ENCODE results near the gene FAM114A1.

Gene FAM114A1

DNA sequence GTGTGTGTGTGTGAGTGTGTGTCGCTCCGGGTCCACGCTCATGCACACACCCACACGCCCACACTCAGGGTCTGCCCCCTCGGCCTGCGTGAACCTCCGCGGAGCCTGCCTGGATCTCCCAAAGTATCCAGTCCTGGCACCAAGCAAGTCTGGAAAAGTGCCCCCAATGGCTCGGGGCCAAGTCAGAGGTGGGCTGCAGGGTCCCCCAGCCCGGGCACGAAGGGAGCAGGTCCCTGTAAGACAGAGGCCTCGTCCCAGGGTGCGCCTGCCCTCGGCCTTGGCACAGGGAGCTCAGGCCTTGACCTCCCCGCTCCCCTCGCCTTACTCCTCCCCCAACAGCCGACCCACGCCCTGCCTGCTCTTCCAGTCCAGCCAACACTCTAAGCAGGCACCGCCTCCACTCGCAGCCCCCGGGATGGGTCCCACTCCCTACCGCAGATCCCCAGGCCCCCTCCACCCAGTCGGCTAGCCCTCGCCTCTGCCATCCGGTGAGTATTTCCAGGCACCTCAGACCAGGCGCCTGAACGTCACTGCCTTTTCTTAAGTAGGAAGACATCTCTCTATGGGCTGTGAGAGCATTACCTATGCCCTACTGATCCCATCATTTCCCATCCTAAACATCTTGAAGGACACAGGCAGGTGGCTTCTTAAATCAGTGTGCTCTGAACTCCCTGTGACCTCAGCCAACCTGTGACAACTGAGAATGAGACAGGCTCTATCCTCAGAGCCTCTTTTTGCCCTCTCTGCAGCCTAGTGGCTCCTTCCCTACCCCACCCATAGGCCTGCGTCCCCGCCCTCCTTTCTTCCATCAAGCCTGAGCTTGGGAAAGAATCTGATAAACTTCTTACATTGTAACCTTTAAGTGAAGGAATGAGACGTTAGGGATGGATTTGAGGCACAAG lies 704 bp downstream of the FAM114A1 start (continued):
- TF ChIP-seq, protein P1, sequence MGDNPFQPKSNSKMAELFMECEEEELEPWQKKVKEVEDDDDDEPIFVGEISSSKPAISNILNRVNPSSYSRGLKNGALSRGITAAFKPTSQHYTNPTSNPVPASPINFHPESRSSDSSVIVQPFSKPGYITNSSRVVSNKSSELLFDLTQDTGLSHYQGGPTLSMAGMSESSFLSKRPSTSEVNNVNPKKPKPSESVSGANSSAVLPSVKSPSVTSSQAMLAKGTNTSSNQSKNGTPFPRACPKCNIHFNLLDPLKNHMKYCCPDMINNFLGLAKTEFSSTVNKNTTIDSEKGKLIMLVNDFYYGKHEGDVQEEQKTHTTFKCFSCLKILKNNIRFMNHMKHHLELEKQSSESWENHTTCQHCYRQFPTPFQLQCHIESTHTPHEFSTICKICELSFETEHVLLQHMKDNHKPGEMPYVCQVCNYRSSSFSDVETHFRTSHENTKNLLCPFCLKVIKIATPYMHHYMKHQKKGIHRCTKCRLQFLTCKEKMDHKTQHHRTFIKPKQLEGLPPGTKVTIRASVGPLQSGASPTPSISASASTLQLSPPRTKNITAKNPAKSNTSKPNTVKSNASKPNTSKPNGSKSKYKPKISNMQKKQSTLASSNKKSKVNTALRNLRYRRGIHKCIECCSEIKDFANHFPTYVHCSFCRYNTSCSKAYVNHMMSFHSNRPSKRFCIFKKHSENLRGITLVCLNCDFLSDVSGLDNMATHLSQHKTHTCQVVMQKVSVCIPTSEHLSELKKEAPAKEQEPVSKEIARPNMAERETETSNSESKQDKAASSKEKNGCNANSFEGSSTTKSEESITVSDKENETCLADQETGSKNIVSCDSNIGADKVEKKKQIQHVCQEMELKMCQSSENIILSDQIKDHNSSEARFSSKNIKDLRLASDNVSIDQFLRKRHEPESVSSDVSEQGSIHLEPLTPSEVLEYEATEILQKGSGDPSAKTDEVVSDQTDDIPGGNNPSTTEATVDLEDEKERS (tag by site-specific recombination; IDR thresholded peaks at IDR 0.05): no peak

DNA sequence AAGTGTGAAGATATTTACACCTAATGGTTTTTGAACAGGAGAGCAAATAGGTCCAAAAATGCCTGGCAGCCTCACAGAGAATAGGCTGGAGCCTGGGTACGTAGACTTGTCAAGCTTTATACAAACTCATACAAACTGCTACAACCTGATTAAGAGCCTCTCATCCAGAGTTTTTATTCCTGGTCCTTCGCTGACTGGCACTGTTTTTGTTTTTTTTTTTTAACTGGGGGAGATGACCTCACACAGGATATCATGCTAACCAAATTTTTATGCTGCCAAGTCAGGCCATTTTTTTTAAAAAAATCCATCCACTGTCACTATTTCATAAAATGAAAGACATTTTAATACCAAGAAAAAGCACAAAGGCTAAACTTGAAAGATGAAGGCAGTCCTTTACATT lies 1.9 kb downstream of the FAM114A1 start:
- Histone ChIP-seq H3K4me1 (ENCODE audit: control insufficient read depth, insufficient read depth, low read length) (peaks cover 3% of the 10 kb centered on the region; the same call in 1 of the 2 replicates), H3K27ac (ENCODE audit: extremely low read depth, low read depth, low read length) (no peak overlapping the region), H3K4me3 (ENCODE audit: low read depth, low read length) (no peak overlapping the region), H3K9me3 (ENCODE audit: control insufficient read depth, insufficient read depth, low read depth, low read length) (no peaks in the 10 kb centered on the region), H3K36me3 (ENCODE audit: control insufficient read depth in 2 of 2, insufficient read depth in 1 of 2, low read length in 2 of 2) (peaks cover 0 to 22% of the 10 kb centered on the region in 2 experiments; a peak in 1 of 3 replicates)
- TF ChIP-seq ZNF670 (tag by site-specific recombination; IDR thresholded peaks at IDR 0.05; ENCODE audit: low read depth) (no peak), ZNF776 (tag by site-specific recombination; IDR thresholded peaks at IDR 0.05; ENCODE audit: borderline replicate concordance) (no peak), ZNF530 (tag by site-specific recombination; IDR thresholded peaks at IDR 0.05; ENCODE audit: low read depth) (no peak), ZNF785 (tag by site-specific recombination; IDR thresholded peaks at IDR 0.05) (no peak), ZNF174 (tag by site-specific recombination; IDR thresholded peaks at IDR 0.05) (no peak), ZNF624 (tag by site-specific recombination; IDR thresholded peaks at IDR 0.05) (no peak)
- TF ChIP-seq, protein P2, sequence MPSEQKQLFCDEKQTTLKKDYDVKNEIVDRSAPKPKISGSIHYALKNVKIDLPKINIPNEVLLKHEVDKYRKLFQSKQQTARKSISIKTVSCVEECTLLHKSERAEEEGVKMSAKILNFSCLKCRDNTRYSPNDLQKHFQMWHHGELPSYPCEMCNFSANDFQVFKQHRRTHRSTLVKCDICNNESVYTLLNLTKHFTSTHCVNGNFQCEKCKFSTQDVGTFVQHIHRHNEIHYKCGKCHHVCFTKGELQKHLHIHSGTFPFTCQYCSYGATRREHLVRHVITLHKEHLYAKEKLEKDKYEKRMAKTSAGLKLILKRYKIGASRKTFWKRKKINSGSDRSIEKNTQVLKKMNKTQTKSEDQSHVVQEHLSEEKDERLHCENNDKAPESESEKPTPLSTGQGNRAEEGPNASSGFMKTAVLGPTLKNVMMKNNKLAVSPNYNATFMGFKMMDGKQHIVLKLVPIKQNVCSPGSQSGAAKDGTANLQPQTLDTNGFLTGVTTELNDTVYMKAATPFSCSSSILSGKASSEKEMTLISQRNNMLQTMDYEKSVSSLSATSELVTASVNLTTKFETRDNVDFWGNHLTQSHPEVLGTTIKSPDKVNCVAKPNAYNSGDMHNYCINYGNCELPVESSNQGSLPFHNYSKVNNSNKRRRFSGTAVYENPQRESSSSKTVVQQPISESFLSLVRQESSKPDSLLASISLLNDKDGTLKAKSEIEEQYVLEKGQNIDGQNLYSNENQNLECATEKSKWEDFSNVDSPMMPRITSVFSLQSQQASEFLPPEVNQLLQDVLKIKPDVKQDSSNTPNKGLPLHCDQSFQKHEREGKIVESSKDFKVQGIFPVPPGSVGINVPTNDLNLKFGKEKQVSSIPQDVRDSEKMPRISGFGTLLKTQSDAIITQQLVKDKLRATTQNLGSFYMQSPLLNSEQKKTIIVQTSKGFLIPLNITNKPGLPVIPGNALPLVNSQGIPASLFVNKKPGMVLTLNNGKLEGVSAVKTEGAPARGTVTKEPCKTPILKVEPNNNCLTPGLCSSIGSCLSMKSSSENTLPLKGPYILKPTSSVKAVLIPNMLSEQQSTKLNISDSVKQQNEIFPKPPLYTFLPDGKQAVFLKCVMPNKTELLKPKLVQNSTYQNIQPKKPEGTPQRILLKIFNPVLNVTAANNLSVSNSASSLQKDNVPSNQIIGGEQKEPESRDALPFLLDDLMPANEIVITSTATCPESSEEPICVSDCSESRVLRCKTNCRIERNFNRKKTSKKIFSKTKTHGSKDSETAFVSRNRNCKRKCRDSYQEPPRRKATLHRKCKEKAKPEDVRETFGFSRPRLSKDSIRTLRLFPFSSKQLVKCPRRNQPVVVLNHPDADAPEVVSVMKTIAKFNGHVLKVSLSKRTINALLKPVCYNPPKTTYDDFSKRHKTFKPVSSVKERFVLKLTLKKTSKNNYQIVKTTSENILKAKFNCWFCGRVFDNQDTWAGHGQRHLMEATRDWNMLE (tag by site-specific recombination; conservative IDR thresholded peaks at IDR 0.05; ENCODE audit: low read depth): no peak
- CTCF ChIA-PET: interaction anchor here (1.1 kb wide), 1 partner anchor 9 kb away, joined by 5 read pairs; no protein-coding TSS in a partner anchor
- POLR2A ChIA-PET: no interaction called here

DNA sequence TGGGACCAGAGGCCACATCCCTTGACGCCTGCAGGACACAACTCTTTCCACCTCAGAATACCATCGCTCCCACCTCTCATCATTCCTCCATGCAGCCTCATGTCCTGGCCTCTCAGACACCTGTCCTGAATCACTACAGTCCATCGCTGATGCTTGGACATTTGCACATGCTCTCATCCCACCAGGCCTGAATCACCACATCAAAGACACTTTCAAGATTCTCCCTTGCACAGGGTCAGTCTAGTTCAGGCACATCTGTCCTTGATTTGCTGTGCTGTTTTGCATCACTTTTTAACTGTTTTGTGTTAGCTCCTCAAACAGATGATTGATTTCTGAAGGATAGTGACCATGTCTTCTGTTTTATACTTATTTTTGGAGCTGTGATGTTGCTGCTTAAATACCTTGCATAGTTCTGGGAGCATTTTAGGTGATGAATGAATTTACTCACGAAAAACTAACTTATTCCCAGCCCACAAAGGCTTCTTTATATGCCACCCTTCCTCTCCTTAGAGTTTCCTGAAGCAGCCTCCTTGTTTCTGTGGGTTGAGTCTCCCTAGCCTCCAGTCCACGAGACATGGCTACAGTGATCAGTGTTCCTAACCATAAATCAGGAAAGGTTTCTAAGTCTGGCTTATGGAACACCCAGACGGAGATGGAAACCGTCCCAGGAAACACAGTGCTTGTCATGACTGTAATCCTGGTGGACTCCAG lies 2.6 kb downstream of the FAM114A1 start:
- Histone ChIP-seq H3K4me1 (ENCODE audit: control insufficient read depth, insufficient read depth, low read length) (peaks cover 3% of the 10 kb centered on the region; the same call in 1 of the 2 replicates), H3K36me3 (ENCODE audit: control insufficient read depth in 2 of 2, insufficient read depth in 1 of 2, low read length in 2 of 2) (peaks cover 0 to 22% of the 10 kb centered on the region in 2 experiments; a peak in 1 of 3 replicates), H3K27ac (ENCODE audit: extremely low read depth, low read depth, low read length) (no peak overlapping the region), H3K9me3 (ENCODE audit: control insufficient read depth, insufficient read depth, low read depth, low read length) (no peaks in the 10 kb centered on the region), H3K4me3 (ENCODE audit: low read depth, low read length) (no peak overlapping the region)
- ChIA-PET POLR2A (no interaction called here), CTCF (interaction anchor here (1.1 to 1.6 kb wide), 2 partner anchors 9 to 10 kb away, joined by 4 to 5 read pairs; no protein-coding TSS in a partner anchor)
- TF ChIP-seq ZNF416 (tag by site-specific recombination; IDR thresholded peaks at IDR 0.05) (no peak), ZNF623 (tag by site-specific recombination; IDR thresholded peaks at IDR 0.05) (peak; percentile 51)

Measured in HEK293 (cell line).